Dedifferentiated amniotic fluid mesenchymal stem cell (primary cell): ENCODE data around the gene HSP90AA1.

Experiments
- DNase-seq: peaks from one replicate; pipeline ENCODE4 v3.0.0-alpha.2; 2016; ENCODE audit errors: extremely low spot score

The HSP90AA1 gene

DNA sequence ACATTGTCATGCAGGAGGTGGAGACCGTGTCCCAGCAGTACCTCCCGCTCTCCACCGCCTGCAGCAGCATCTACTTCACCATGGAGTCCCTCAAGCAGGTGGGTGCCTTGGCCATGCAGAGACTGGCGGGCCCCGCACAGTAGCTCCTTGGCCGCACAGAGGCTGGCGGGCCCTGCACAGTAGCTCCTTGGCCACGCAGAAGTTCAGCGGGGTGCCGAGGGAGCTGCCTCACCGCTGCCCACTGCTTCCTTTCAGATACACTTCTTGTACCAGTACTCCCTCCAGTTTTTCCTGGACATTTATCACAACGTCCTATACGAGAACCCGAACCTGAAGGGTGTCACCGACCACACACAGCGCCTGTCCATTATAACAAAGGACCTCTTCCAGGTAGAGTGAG, 47.7 kb downstream of the HSP90AA1 start:
- no peak for DNase-seq

DNA sequence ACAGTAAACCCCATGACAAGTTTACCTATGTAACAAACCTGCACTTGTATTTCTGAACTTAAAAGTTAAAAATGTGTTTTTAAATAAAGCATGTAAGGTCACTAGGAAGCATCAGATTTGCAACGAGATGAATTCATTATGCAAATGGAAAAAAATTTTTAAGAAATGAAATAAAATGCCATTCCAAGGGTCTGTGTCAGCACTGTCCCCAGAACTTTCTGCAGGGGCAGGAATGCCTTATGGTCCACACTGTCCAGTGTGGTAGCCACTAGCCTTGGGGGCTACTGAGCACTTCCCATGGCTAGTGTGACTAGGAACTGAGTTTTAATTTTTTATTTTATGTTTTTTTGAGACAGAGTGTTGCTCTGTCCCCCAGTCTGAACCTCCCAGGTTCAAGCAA, 49.2 kb downstream of the HSP90AA1 start:
- DNase-seq, result no peak

DNA sequence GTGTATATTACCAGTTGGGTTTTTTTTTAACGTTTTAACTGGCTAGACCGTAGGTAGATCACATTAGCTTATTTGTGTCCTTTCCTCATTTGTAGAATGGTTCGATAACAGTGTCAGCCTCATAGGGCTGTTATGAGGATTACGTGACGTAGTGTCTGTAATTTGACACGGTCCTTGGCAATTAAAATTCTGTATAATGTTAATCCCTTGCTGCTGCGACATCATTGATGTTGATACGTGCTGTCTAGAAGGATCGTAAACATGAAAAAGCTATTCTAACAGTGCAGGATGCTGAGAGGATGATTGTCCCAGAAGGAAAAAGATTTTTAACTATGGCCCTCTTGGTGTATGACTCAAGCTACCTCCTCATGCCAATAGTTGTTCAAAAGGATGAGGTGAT, 50.9 kb downstream of the HSP90AA1 start:
- DNase-seq, result no peak

DNA sequence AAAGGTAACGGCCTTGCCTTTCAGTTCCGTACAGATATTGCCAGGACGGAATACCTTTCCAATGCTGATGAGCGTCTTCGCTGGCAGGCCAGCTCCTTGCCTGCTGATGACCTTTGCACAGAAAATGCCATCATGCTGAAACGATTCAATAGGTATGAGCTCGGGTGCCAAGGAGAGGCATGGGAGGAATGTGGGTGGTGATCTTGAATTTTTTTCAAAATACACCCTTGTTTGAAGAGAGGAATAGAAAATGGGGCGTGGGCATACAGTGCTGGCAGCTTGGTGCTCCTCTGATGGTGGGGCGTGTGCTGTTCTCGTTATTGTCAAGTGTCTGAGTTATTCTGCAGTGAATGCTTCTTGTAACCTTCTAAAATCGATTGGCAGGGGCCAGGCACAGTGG, 52.5 kb downstream of the HSP90AA1 start:
- DNase-seq, result no peak

- DNase-seq, result no peak
These were observed 53.6 kb downstream of the HSP90AA1 start for GRCh38 chr14:102033241-102033640.
